NCI-H187 treated with DMSO at 0.1 percent for 48 hours (cell line): Measurements from ENCODE around the gene LRP8.
A peak's percentile ranks its signal among the peaks of the same experiment; 100 is the strongest.

Source experiments
- DNase-seq: peaks from one replicate; lab custom pipeline; 2025; lab: John Stamatoyannopoulos, UW

Gene LRP8

GRCh38 chr1:53328009-53328461 is at the start of gene LRP8:
LRP8 (minus strand) TSS chr1:53328070; CDS start chr1:53327912, 158 bp downstream.
- no peak for DNase-seq

GRCh38 chr1:53377438-53377841 is 49.6 kb upstream of the LRP8 start:
- DNase-seq = no peak

GRCh38 chr1:53376742-53377437 is 49.0 kb upstream of the LRP8 start:
- DNase-seq = no peak

GRCh38 chr1:53376041-53376461 is 48.2 kb upstream of the LRP8 start:
- DNase-seq = no peak

GRCh38 chr1:53375440-53375839 is 47.6 kb upstream of the LRP8 start:
- DNase-seq = no peak

DNA sequence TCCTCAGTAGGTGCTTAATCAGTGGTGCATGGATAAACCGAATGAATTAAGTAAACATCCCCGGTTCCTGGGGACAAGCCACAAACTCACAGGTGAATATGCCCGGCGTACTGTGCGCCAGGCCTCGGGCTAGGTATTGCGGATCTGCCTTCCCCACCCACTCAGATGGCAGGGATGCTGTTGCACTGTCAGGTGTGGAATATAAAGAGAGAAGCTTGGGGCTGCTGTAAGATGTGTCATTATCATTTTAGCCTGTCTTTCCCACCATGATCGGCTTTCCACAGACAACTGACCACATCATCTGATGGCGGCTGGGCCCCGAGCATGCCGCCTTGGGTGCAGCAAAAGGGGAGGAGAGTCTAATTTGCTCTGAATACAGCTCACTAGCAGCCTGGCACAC is 45.4 kb upstream of the LRP8 start:
- DNase-seq = no peak

DNA sequence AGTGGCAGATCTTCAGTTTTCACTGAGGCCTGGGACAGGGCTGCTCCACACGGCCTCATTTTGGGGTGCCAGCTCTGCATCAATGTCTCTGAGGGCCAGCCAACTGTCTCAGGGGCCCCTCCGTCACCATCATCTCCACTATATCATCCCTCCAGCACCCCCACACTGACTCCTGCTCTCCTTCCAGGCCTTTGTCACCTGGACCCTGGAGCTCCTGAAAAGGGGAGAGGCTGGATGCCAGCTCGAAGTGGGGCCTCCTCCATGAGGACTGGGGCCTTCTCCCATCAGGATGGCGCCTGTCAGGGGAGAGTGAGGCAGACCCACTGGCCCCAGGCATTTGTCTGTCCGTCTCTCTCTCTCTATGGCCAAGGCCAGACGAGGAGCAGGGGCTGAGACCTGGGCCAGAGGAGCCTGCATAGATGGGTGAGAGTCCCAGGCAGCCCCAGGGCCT is 44.7 kb upstream of the LRP8 start:
- no peak for DNase-seq

- DNase-seq = no peak
Measured at GRCh38 chr1:53371851-53372250, 44.0 kb upstream of the LRP8 start.

GRCh38 chr1:53371121-53371666 is 43.3 kb upstream of the LRP8 start:
- no peak for DNase-seq

- no peak for DNase-seq
Measured at GRCh38 chr1:53370369-53370961, 42.6 kb upstream of the LRP8 start.

GRCh38 chr1:53369761-53370160 is 41.9 kb upstream of the LRP8 start:
- DNase-seq = no peak

DNA sequence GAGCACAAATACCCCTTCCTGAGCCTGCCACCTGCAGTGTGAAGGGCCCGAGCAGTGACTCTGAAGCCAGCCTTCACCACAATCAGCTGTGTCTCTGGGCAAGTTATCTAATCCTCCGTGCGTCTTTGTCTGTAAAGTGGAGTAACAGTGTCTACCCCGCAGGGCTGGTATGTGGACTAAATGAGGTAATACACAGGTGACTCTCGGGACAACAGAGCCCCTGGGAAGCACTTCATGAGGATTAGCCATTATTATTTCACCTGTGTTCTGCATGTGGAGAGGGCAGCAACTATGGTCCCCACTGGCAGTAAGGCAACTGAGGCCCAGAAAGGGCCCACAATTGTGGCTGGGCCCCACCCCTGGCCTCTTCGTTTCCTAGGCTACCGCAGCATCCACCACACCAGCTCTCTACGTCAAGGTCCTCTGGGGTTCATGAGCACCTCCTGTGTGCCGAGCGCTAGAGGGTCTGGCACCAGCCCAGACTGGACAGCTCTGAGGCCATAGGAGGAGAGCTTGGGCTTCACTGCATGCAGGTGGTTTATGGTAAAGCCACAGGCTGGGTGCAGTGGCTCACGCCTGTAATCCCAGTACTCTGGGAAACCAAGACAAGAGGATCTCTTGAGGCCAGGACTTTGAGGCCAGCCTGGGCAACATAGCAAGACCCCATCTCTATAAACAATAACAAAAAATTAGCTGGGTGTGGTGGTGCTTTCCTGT is 41.3 kb upstream of the LRP8 start:
- no peak for DNase-seq

DNA sequence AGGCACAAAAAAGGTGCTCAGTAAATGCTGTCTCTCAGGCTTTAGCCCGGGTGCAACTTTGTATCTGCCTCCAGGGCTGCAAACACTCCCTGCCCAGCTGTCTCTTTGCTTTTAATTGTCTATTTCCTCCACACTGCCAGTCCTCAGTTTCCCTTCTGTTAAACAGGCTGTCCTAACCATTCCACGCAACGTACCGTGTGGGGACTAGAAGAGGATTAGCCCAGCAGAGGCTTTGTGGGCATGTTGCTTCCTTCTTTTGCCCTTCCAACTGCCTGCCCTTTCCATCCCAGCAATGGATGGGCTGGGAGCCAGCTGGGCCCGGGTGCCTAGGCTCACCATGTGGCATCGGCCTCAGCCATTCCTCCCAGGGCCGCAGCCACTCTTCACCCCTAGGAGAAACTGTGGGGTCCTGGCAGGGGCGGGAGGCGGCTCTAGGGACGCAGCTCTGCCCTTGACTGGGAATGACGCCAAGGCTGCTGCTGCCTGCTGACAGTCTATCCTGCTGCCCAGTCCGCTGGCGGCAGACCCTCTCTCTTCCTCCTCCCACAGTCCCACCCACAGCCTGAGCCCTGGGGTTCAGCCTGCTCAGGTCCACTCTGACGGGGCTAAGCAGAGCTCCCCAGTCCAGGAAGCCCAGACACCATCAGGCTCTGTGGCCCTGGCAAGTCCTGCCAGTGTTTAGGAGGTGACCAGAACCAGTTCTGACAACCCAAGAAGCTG is 40.6 kb upstream of the LRP8 start:
- DNase-seq = no peak

- no peak for DNase-seq
Measured at GRCh38 chr1:53367503-53368313, 39.8 kb upstream of the LRP8 start.

DNA sequence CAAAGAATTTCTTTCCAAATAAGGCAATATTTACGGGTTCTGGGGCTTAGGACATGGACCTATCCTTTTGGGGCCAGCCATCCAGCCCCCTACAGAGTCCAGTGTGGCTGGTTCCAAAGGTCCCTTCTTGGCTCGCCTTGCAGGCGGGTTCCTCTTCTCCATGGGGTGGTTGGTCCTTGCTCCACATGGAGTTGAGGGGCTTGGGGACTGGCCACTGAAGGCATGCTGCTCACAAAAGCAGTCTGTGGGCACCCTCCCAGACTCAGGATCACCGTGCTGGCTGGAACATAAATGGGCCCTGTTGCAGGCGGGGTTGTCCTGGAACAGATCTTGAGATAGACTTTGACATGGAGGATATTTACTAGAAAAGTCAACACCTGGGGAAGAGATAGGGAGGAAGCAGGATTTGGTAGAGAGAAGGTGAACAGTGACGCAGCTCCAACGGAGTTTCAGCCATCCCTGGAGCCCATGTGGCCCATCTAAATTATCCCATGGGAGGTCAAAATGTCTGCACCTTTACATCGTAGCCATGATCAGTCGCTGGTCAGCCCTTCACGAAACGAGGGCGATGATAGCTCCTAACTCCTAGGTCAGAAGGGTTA is 39.1 kb upstream of the LRP8 start:
- DNase-seq = no peak

DNA sequence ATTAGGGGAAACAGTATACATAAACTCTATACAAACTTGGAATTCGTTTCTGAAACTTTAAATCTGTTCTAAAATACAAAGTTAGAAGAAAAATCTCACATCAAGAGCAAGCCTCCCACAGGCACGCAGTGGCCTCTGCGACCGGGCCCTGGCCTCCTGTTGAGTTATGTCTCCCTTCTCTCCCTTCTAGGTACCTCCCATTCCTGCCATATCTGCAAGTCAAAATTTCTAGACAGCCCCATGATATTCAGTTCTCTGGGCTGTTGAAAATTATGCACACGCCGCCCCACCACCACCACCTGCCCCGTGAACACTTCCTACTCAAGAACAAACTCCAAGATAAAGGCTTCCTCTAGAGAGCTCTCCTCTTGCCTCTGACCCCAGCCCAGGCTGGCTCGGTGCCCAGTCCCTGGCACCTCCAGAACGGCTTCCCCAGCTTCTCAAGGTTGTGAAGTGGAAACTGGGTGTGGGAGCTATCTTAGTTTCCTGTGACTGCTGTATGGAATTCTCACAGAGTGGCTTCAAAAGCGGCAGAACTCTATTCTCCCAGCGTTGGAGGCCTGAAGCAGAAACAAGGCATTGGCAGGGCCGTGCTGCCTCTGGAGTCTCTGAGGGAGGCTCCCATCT is 37.7 kb upstream of the LRP8 start:
- DNase-seq = peak; percentile 28

- DNase-seq = no peak
Measured at GRCh38 chr1:53362851-53363642, 35.2 kb upstream of the LRP8 start.

- no peak for DNase-seq
Measured at GRCh38 chr1:53362270-53362669, 34.4 kb upstream of the LRP8 start.

GRCh38 chr1:53361541-53361961 is 33.7 kb upstream of the LRP8 start:
- DNase-seq = no peak

GRCh38 chr1:53359934-53360276 is 32.0 kb upstream of the LRP8 start:
- DNase-seq = no peak
